GM19452 (cell line): Measurements from ENCODE around the gene HOXD3.

Experiments
- ATAC-seq: cut with Tn5 transposase; IDR thresholded peaks from one replicate; pipeline ENCODE4 v1.9.1; 2021; ENCODE audit not compliant: unreplicated experiment

HOXD3 gene

DNA sequence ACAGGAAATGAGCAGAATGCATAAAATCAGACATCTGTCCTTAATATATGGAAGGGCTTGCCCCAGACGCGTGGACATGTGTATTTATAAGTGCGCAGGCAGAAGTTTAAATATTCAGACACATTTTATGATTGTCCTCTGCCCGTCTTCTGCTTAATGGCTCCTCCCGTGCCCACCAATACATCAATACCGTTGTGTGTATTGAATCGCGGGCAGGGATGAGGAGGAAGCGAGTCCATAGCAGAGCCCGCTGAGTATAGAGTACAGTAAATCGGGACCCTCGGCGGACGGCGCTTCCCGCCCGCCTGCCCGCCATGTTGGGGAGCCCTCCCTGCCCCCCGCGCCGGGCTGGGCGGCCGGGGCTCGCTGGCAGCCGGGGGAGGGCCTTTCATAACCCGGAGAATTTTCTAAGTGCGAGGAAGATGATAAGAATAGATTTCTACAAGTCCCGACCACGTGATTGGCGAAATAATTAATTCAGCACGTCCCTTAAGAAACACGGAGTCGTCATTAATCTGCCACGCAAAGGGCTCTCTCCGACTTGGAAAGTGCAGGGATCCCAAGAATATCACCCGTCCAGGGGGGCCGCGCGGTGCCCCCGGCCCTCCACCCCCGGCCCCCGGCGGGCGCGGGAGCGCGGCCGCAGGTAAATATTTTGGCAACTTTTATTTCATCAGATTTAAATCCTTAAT lies at the start of gene HOXD3:
Gene HOXD3 (plus strand): TSS at position 501 of the 692 bp plus-strand sequence. CDS start 11,808 bp downstream, outside the sequence.
- ATAC-seq, result no peak

DNA sequence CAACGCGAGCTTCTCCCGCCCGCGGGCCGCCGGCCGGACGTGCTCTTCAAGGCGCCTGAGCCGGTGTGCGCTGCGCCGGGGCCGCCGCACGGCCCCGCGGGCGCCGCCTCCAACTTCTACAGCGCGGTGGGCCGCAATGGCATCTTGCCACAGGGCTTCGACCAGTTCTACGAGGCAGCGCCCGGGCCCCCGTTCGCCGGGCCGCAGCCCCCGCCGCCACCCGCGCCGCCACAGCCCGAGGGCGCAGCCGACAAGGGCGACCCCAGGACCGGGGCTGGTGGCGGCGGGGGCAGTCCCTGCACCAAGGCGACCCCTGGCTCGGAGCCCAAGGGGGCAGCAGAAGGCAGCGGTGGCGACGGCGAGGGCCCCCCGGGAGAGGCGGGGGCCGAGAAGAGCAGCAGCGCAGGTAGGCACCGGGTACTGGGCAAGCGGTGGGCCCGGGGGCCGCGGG lies 49.4 kb upstream of the HOXD3 start:
- ATAC-seq, result no peak

DNA sequence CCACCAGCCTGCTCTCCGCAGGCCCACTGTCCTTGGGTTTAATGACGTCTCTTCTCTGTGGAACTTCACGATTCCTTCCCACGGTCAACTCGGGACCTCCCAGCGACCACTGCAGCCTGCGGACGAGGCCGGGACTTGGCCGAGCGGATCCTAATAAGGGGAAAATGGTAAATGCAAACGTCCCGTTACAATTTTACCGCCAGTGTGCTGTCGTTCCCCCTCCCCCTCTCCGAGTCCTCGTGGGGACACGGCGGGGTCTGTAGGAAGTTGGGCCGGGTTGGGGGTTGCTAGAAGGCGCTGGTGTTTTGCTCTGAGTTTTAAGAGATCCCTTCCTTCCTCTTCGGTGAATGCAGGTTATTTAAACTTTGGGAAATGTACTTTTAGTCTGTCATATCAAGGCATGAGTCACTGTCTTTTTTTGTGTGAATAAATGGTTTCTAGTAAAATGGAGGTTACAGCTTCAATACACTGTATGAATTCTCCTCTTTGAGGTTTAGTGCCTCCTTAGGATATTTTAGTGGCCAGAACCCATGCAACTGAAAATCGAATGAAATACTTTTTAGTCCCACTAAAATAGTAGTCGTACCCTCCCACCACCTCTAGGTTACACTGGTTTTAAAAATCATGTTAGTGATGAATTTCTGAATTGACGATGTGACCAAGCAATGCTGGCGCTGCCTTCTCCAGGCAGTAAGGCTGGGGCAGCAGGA lies 47.8 kb upstream of the HOXD3 start:
- ATAC-seq, result no peak

GRCh38 chr2:176109946-176110345 lies 47.2 kb upstream of the HOXD3 start:
- ATAC-seq, result no peak

DNA sequence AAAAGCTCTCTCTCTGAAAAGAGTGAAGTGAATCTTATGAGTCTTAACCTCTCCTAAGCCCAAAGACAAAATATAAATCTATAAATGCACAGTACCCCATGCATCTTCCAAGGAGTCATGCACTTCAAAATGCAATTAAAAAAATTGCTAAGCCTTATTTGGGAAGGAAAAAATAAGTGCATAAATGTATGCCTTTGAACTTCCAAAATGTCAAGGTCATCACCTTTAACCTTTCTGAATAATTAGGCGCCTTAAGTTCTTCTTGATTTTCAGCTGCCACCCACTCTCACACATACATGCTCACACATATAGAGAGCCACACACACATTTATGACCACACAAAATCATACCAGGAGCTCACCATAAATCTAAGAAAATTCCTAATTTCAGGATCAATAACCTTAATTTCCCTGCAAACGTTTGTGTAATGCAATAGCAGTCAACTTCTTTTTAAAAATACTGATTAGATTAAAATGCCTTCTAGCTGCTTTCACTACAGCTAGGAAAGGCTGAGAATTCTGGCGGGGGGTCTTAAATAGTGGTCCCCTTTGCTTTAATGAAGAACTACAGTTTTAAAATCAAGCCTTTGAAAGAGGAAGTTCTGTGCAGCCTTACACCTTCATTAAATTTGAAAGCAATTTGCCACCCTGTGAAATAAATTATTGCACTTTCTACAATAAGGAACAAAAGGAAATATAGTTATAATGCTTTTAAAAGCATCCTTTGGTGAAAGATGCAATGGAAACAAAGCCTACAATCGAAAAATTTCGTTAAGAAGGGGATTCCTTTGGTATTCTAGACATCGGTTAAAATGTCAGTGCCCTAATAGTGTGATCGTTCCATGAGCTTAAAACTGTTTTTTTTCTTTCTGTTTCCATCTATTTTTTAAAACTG lies 46.4 kb upstream of the HOXD3 start:
- no peak for ATAC-seq

GRCh38 chr2:176111309-176111663 lies 45.8 kb upstream of the HOXD3 start:
- no peak for ATAC-seq

- no peak for ATAC-seq
Measured at GRCh38 chr2:176111846-176112374, 45.2 kb upstream of the HOXD3 start.

DNA sequence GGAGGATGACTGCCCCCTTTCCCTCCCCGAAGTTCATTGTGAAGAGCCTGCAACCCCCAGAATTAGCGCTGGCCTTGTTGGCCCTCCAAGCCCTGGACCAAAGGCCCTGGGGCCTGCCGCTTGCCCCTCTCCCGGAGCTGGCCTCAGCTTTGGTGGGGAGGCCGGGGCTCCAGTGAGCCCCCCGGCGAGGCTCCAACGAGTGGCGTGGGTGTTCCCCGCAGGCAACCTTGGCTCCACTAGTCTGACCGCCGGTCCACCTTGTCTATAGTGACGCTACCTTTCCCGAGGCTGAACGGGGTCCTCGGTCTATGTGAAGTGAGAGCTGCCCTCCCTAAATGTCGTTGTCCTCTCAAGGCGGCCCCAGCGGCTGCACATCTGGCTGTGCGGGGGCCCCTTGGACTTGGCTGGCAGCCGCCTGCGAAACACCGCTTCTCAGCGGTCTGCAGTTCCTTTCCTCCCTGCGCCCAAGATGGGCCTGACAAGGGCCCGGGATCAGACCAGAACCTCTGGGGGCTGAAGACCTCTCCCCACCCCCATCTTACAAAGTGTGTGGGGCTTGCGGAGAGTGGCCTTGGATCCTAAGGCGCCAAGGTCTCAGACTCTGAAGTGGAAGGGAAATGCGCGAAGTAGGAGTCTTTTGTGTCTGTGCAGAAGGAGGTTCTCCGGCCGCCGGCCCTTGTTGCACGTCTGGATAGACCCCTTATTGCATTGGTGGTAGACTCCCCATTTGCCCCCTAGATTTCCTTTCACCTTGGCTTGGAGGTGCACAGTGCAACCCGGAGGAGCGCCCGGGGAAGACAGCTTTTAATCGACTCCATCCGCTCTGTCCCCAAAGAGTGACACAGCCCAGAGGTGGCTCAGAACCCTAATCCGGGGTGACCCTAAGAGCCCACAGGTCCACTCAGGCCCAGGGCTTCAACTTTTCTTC lies 44.5 kb upstream of the HOXD3 start:
- ATAC-seq, result no peak

- ATAC-seq, result no peak
Measured at GRCh38 chr2:176114120-176114929, 42.8 kb upstream of the HOXD3 start.

DNA sequence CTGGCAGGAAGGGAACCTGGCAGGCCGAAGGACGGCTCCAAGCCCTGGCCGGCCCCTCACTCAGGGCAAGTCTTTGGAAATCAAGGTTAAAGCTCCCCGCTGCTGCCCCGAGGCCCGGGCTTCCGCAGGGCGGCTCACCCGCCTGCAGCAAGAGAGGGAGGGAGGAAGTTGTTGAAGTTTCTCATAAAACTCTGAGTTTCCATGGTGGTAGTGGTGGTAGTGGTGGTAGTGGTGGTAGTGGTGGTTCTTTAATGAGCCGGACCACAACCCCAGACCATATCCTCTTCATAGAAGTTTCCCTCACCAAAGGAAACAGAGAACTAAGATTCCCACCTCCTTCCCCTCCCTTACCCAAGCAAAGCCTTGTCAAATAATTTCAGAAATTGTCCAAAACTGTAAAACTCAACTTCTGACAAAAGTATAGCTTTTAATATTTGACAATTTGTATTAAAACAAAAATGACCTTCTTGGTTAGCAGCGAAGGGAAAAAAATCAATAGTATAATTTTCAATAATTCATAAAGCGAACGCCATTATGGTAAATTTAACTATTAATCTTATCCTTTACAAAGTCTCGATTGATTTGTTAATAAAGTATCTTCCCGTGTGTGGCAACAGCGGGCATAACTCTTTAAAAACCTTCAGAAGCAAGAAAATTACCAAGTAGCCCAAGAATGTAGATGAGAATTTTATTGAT lies 42.0 kb upstream of the HOXD3 start:
- no peak for ATAC-seq

DNA sequence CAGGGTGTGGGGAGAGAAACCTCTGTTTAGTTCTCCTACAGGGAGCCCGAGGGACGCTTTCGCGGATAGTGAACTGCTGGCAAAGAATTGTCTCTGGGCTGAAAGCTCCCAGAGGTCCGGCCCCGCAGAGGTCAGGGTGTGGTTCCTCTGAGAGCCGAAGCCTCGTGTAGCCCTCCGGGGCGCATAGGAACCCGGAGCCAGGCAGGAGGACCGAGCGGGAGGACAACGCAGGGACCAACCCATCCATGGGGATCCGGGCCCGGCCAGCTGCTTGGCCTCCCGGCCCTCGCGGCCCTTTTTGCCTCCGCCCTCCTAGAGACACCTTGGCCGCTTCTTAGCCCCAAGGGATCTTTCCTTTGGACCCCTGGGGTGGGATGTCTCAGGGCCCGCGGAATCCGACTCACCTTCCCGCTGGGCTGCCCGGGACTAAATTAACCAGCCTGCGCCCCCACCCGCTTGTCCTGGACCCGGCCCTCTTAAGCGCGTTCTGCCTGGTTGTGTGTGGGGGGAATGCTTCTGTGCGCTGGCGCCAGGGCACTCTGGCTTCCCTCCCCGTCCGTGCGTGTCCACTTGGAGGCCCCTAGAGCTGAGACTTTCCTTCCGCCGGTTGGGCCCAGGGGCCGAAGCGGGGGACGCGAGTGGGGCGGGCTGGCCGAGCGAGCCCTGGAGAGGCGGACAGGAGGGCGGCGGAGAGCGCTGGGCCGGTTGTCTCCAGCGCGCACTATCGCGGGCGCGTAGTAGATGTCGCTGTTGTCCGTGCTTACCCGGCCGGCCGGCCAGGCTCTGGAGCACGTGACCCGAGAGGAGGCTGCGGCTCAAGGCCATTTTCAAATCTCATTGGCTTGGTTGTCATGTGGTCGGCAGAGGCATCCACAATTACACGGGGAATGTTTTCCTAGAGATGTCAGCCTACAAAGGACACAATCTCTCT lies 41.0 kb upstream of the HOXD3 start, which contains the start of gene HOXD10:
Gene HOXD10 (plus strand): TSS at position 896 of the 931 bp plus-strand sequence. CDS start 56 bp downstream, outside the sequence.
- ATAC-seq, result no peak

DNA sequence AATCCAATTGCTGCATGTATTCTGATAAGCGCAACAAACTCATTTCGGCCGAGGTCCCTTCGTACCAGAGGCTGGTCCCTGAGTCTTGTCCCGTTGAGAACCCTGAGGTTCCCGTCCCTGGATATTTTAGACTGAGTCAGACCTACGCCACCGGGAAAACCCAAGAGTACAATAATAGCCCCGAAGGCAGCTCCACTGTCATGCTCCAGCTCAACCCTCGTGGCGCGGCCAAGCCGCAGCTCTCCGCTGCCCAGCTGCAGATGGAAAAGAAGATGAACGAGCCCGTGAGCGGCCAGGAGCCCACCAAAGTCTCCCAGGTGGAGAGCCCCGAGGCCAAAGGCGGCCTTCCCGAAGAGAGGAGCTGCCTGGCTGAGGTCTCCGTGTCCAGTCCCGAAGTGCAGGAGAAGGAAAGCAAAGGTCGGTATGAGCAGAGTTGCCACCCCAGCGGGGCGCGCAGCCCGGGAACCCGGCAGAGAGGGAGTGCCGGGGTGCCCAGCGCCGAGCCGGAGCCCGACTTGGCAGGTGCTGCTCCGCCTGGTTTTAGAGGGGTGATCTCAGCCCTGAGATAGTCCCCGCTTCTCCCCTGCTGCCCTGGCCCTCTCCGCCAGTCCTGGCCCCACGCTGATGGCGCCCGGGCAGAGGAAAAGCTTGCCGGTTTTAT lies 39.8 kb upstream of the HOXD3 start:
- no peak for ATAC-seq

DNA sequence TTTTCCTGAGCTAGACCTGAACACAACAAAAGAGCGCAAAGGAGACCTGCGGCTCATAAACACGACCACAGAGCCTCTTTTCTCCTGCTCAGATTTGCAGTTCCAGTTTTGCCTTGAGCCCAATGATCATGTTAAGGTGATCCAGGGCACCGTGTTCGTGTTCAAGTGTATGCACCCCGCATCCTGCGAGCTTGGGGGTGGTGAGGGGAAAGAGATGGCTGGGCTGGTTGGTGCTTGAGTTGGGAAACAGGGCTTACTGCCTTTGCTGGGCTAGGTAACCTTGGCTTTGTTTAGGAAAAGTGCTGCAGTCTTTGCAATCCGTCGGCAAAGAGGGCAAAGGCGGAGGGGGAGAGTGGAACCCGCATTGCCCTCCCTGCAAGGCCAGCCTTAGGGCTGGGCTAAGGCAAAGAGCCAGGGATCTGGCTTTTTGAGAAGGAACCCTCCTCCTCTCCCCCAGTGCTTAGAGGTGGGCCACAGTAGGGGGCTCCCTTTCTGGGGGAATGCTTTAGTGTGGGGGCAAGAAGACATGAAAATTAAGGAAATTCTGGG lies 39.2 kb upstream of the HOXD3 start:
- no peak for ATAC-seq

GRCh38 chr2:176118601-176119339 lies 38.3 kb upstream of the HOXD3 start:
- no peak for ATAC-seq

GRCh38 chr2:176120364-176121189 lies 36.5 kb upstream of the HOXD3 start:
- ATAC-seq, result no peak
